VCaP (cell line): Measurements from ENCODE around the gene SMC2.

Experiments used
- H3K27ac ChIP-seq: fragments of 450-650 bp; 2 replicates; pipeline ENCODE4 v1.5.1; 2017
- CTCF ChIP-seq: fragments of 450-650 bp; conservative IDR thresholded peaks from 2 replicates; pipeline ENCODE4 v1.5.1; 2017; ENCODE audit warnings: mild to moderate bottlenecking, moderate library complexity

The SMC2 gene

GRCh38 chr9:104142799-104143549 lies 48.9 kb downstream of the SMC2 start:
- no peak overlapping the region for H3K27ac ChIP-seq
- TF ChIP-seq CTCF: no peak

- TF ChIP-seq CTCF: no peak
Measured at GRCh38 chr9:104143550-104143910, 49.4 kb downstream of the SMC2 start.

GRCh38 chr9:104144336-104144735 lies 50.2 kb downstream of the SMC2 start:
- no peak overlapping the region for H3K27ac ChIP-seq
- TF ChIP-seq CTCF: no peak

More at GRCh38 chr9:104143550-104143910, 49.4 kb downstream of the SMC2 start:
- H3K27ac ChIP-seq: no peak overlapping the region

- H3K27ac ChIP-seq: no peak overlapping the region
- no peak for TF ChIP-seq CTCF
Measured at GRCh38 chr9:104173067-104173466, 79.0 kb downstream of the SMC2 start.

GRCh38 chr9:104177003-104177611 lies 83.0 kb downstream of the SMC2 start:
- H3K27ac ChIP-seq: no peak overlapping the region
- peak; percentile 86 for TF ChIP-seq CTCF

GRCh38 chr9:104177676-104178075 lies 83.6 kb downstream of the SMC2 start:
- no peak for TF ChIP-seq CTCF
- no peak overlapping the region for H3K27ac ChIP-seq
